K562 (cell line): ENCODE data around the gene QARS1. TPM values are rescaled to one million over a fixed set of nuclear protein-coding genes. Genes with fewer than 3 reads are reported as not detected.

Experiments
- ATF3 ChIP-seq, 2 experiments: fragments of 450-650 bp in 1 of 2; sonication (generic) in 1 of 2; formaldehyde crosslinking in 1 of 2; IDR thresholded peaks in 1 of 2; conservative IDR thresholded peaks in 1 of 2; 2 replicates each; pipeline versions ENCODE4 v1.6.1 to v1.8.1; 2016 to 2023; ENCODE audit warnings: mild to moderate bottlenecking in 2 of 2, moderate library complexity in 2 of 2, inconsistent platforms in 1 of 2, missing genetic modification reagents in 1 of 2
- CBX5 ChIP-seq: IDR thresholded peaks from 2 replicates; pipeline ENCODE4 v1.6.1; 2014; ENCODE audit warnings: low read depth, borderline replicate concordance
- CCNT2 ChIP-seq: IDR thresholded peaks from 2 replicates; pipeline ENCODE4 v1.6.1; 2011; ENCODE audit warnings: borderline replicate concordance, low read depth, mild to moderate bottlenecking, moderate library complexity, mixed read lengths, low read length; ENCODE audit not compliant: insufficient read length; ENCODE audit errors: extremely low read depth
- EP300 ChIP-seq: IDR thresholded peaks from 2 replicates; pipeline ENCODE4 v1.6.1; 2012; ENCODE audit warnings: low read length, improper control_type of control experiment
- ESRRA ChIP-seq: fragments of 450-650 bp; IDR thresholded peaks from 2 replicates; pipeline ENCODE4 v1.6.1; 2014; ENCODE audit warnings: low read depth, mild to moderate bottlenecking, moderate library complexity, borderline replicate concordance
- FOXM1 ChIP-seq, 2 experiments: fragments of 450-650 bp in 1 of 2; sonication (generic) in 1 of 2; formaldehyde crosslinking in 1 of 2; IDR thresholded peaks; 2 replicates each; pipeline versions ENCODE4 v1.6.1 to v1.9.0; 2017 to 2022; ENCODE audit warnings: low read depth in 2 of 2, mild to moderate bottlenecking in 2 of 2, missing genetic modification reagents in 1 of 2, moderate library complexity in 1 of 2
- HDAC2 ChIP-seq: fragments of 450-650 bp; IDR thresholded peaks from 2 replicates; pipeline ENCODE4 v1.6.1; 2016; ENCODE audit warnings: mild to moderate bottlenecking
- HDAC6 ChIP-seq: IDR thresholded peaks from 2 replicates; pipeline ENCODE4 v1.6.1; 2012; ENCODE audit warnings: low read depth, mild to moderate bottlenecking, control low read depth, inconsistent platforms, low read length, moderate library complexity
- LCOR ChIP-seq: sonication (generic); formaldehyde crosslinking; IDR thresholded peaks from 2 replicates; pipeline ENCODE4 v1.8.0; 2022; ENCODE audit warnings: mild to moderate bottlenecking, missing genetic modification reagents
- MECOM ChIP-seq: fragments of 250-450 bp; sonication (Bioruptor Pico); IDR thresholded peaks from 2 replicates; pipeline ENCODE4 v1.8.0; 2022; ENCODE audit warnings: inconsistent platforms
- NBN ChIP-seq: fragments of 450-650 bp; IDR thresholded peaks from 2 replicates; pipeline ENCODE4 v1.6.1; 2016; ENCODE audit warnings: low read depth, mild to moderate bottlenecking
- NFIC ChIP-seq: fragments of 450-650 bp; IDR thresholded peaks from 2 replicates; pipeline ENCODE4 v1.6.1; 2017; ENCODE audit warnings: mild to moderate bottlenecking, inconsistent platforms
- NR4A1 ChIP-seq, 2 experiments: fragments of 250-450 bp in 1 of 2; fragments of 450-650 bp in 1 of 2; sonication (Bioruptor Pico) in 1 of 2; IDR thresholded peaks; 2 replicates each; pipeline versions ENCODE4 v1.4.0 to v1.6.1; 2016 to 2020; ENCODE audit warnings: mild to moderate bottlenecking in 2 of 2, missing compliant biosample characterization in 1 of 2, missing genetic modification characterization in 1 of 2, moderate library complexity in 1 of 2
- PHB2 ChIP-seq: fragments of 450-650 bp; IDR thresholded peaks from 2 replicates; pipeline ENCODE4 v1.6.1; 2017; ENCODE audit warnings: low read depth
- PHF20 ChIP-seq: fragments of 450-650 bp; IDR thresholded peaks from 2 replicates; pipeline ENCODE4 v1.6.1; 2018; ENCODE audit not compliant: partially characterized antibody
- PHTF2 ChIP-seq: fragments of 250-450 bp; sonication (Bioruptor Pico); IDR thresholded peaks from 2 replicates; pipeline ENCODE4 v1.5.0; 2021; ENCODE audit warnings: mild to moderate bottlenecking
- PTBP1 ChIP-seq: fragments of 200-400 bp; formaldehyde crosslinking; IDR thresholded peaks from 2 replicates; pipeline ENCODE4 v1.6.1; 2017; ENCODE audit warnings: low read depth, low read length
- TAL1 ChIP-seq: fragments of 450-650 bp; IDR thresholded peaks from 2 replicates; pipeline ENCODE4 v1.6.1; 2016; ENCODE audit warnings: mild to moderate bottlenecking
- TCF3 ChIP-seq: sonication (generic); formaldehyde crosslinking; IDR thresholded peaks from 2 replicates; pipeline ENCODE4 v1.4.0; 2020; ENCODE audit warnings: mild to moderate bottlenecking, missing genetic modification reagents
- TCF7 ChIP-seq: sonication (generic); IDR thresholded peaks from 2 replicates; pipeline ENCODE4 v1.6.1; 2016; ENCODE audit warnings: antibody characterized with exemption, borderline replicate concordance
- TEAD4 ChIP-seq, 2 experiments: sonication (generic) in 1 of 2; formaldehyde crosslinking in 1 of 2; IDR thresholded peaks; 2 replicates each; pipeline versions ENCODE4 v1.6.1 to v1.8.0; 2012 to 2022; ENCODE audit warnings: borderline replicate concordance in 1 of 2, inconsistent platforms in 1 of 2, low read length in 1 of 2, mild to moderate bottlenecking in 1 of 2, missing genetic modification reagents in 1 of 2
- TRIM24 ChIP-seq, 2 experiments: fragments of 450-650 bp; IDR thresholded peaks; 2 replicates each; pipeline ENCODE4 v1.6.1; 2016
- ZFP91 ChIP-seq: sonication (generic); formaldehyde crosslinking; IDR thresholded peaks from 2 replicates; pipeline ENCODE4 v1.8.0; 2022; ENCODE audit warnings: mild to moderate bottlenecking, missing genetic modification reagents
- ZNF133 ChIP-seq: fragments of 250-450 bp; sonication (Bioruptor Pico); IDR thresholded peaks from 2 replicates; pipeline ENCODE4 v1.4.0; 2020; ENCODE audit warnings: mild to moderate bottlenecking
- ZNF143 ChIP-seq: sonication (generic); formaldehyde crosslinking; IDR thresholded peaks from 2 replicates; pipeline ENCODE4 v1.9.0; 2022; ENCODE audit warnings: mild to moderate bottlenecking, missing genetic modification reagents
- ZNF444 ChIP-seq: fragments of 250-450 bp; sonication (Bioruptor Pico); IDR thresholded peaks from 2 replicates; pipeline ENCODE4 v1.4.0; 2020; ENCODE audit warnings: mild to moderate bottlenecking, moderate library complexity
- ZNF780A ChIP-seq: fragments of 250-450 bp; sonication (Bioruptor Pico); IDR thresholded peaks from 2 replicates; pipeline ENCODE4 v1.5.0; 2021; ENCODE audit warnings: mild to moderate bottlenecking
- polyA plus RNA-seq, 8 experiments: library from polyadenylated mRNA; depleted of rRNA in 4 of 8; stranded (reverse) in 5 of 8; unstranded in 3 of 8; fragments of >200 nt; fragmentation: Nextera tagmentation in 2 of 8; fragmentation: Illumina TruSeq in 1 of 8; extraction: Ambion mirVana in 2 of 8; extraction: Trizol in 1 of 8; gene quantifications; 2 replicates each; pipeline versions ENCODE4 v1.2.1 to v1.2.3, GENCODE V29; 2011 to 2014; ENCODE audit warnings: inconsistent platforms in 1 of 8, missing spikeins in 1 of 8
- total RNA-seq, 7 experiments: library from RNA; depleted of rRNA in 6 of 7; stranded (reverse); fragments of >200 nt in 6 of 7; fragmentation: Illumina TruSeq in 2 of 7; extraction: Trizol in 2 of 7; gene quantifications; 2 replicates each; pipeline versions ENCODE4 v1.2.1 to v1.2.3, GENCODE V29; 2011 to 2021; ENCODE audit warnings: low replicate concordance in 1 of 7

QARS1 gene
- total and polyA plus RNA-seq, 9 of the 15 experiments (the other 6 are each of a cell fraction or from before 2014, with no cell fraction given) = 148 to 310 (median 273) TPM

- TF ChIP-seq NR4A1 (CRISPR knock-in tag; IDR thresholded peaks at IDR 0.05) = no peak
- no peak for TF ChIP-seq NR4A1 (tag; IDR thresholded peaks at IDR 0.05)
- peak; percentile 20; the same call in 1 of the 2 replicates for TF ChIP-seq TEAD4 (IDR thresholded peaks at IDR 0.05; ENCODE audit: low read length)
- no peak for TF ChIP-seq TEAD4 (CRISPR knock-in tag; IDR thresholded peaks at IDR 0.05; ENCODE audit: borderline replicate concordance)
- TF ChIP-seq PHF20 = no peak
- TF ChIP-seq TAL1 = no peak
- no peak for TF ChIP-seq PTBP1
- no peak; a peak in 1 of 4 replicates for TF ChIP-seq TRIM24 (IDR thresholded peaks at IDR 0.05)
- peak; percentile 39 for TF ChIP-seq CCNT2
- no peak for TF ChIP-seq CBX5
- no peak for TF ChIP-seq ZNF133 (CRISPR knock-in tag)
- TF ChIP-seq ZNF444 (CRISPR knock-in tag) = no peak
- 0 out of 2 replicates have a peak, but pooled peaks have one; percentile 37 for TF ChIP-seq NFIC
- no peak for TF ChIP-seq HDAC6
- TF ChIP-seq HDAC2 = no peak
- TF ChIP-seq ZNF143 (CRISPR knock-in tag) = no peak
- TF ChIP-seq ATF3 (IDR thresholded peaks at IDR 0.05) = no peak
- no peak for TF ChIP-seq ATF3 (CRISPR knock-in tag; conservative IDR thresholded peaks at IDR 0.05)
- TF ChIP-seq ESRRA = 0 out of 2 replicates have a peak, but pooled peaks have one; percentile 32
- no peak for TF ChIP-seq PHB2
- TF ChIP-seq MECOM (CRISPR knock-in tag) = no peak
- TF ChIP-seq LCOR = peak; percentile 69; the same call in 1 of the 2 replicates
- no peak for TF ChIP-seq TCF7
- TF ChIP-seq TCF3 (CRISPR knock-in tag) = no peak
- no peak for TF ChIP-seq PHTF2 (CRISPR knock-in tag)
- TF ChIP-seq NBN = no peak; the same call in 1 of the 2 replicates
- peak; percentile 97 for TF ChIP-seq ZFP91 (CRISPR knock-in tag)
- TF ChIP-seq FOXM1 (IDR thresholded peaks at IDR 0.05; ENCODE audit: low read depth) = peak; percentile 92
- TF ChIP-seq FOXM1 (CRISPR knock-in tag; IDR thresholded peaks at IDR 0.05; ENCODE audit: low read depth) = no peak
- TF ChIP-seq EP300 = 0 out of 2 replicates have a peak, but pooled peaks have one; percentile 3
- no peak for TF ChIP-seq ZNF780A (CRISPR knock-in tag)
Measured at GRCh38 chr3:49093853-49094767, 10.4 kb downstream of the QARS1 start, which contains the start of gene QRICH1 (continued).
